ENCODE data around the gene CCSER1. TPM values are rescaled to one million over a fixed set of nuclear protein-coding genes. Genes with fewer than 3 reads are reported as not detected.
"Not testable (repeated sequence)": the region's sequence is repeated elsewhere in the genome, so short reads cannot be mapped to it uniquely, and the experiment has no call there.

Gene CCSER1
- total RNA-seq, 1 experiment from 2014 or later, result 1.5 TPM

DNA sequence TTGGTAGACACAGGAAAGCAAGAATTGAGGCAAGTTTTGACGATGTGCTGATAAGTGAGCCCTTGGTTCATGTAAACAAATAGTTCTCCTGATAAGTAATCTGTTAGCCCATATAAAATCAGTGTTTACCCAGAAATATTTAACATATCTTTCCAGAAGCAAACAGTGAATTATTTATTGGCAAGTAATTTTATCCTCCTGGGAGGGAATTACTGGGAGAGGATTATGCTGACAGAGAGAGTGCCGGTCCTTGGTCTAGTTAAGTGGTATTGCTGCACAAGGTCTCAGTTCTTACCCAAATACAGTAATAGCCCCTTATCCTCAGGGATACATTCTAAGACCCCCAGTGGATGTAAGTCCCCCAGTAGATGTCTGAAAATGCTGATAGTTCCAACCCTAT is 315.4 kb downstream of the CCSER1 start:
- no peak for DNase-seq (ENCODE audit: low spot score)

- DNase-seq (ENCODE audit: low spot score), result no peak
Observed at GRCh38 chr4:90443231-90443630, 316.0 kb downstream of the CCSER1 start.

DNA sequence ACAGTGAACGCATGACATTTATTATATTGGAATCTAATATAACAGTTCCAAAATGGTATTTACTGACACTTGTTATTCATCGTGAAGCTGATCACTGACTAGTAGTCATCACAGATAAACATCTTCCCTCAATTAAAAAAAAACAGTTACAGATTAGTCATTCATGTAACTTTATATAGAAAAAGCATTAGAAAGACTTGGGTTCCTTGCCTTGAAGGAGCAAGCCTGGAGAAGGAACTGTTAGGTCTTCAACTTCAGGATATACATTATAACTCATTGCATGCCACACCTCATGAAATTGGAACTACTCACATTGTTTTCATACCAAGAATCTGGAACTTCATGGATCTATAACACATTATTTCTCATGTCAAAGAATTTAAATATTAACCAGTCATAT is 317.7 kb downstream of the CCSER1 start:
- no peak for DNase-seq (ENCODE audit: low spot score)

DNA sequence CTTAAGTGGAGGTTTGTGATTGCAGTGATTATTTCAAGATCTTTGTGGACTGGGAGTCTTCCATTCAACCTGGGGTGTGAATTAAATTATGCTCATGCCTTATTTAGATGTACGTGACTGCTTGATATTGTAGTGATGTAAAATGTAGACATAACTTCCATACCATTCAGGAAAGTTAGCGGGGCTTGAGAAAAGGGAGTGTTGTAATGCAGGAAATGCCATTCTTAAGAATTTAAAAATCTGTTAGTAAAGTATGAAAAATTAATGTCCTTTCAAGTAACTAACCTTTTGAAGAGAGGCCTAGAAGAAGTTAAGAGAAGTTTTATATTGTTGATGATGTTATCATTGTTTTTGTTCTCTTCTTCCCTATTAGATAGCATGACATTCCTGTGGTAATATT is 318.2 kb downstream of the CCSER1 start:
- no peak for DNase-seq (ENCODE audit: low spot score)

DNA sequence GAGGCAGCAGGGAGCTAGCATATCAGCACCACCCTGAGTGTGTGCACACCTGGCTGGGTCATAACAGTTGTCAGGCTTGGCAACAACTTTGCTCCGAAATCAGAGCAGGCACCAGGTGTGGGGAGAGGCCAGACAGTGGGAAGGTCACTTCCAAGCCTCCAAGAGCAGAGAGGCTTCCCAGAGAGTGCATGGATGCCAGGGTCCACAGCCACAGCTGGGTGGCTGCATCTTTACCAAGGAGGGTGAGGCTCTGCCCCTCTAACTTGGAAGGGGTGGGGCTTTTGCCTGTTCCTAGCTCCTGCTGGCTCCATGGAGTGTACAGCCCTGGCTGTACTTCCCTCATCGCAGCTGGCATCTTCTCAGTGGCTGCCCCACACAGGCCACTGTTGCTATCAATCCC is 322.4 kb downstream of the CCSER1 start:
- DNase-seq (ENCODE audit: low spot score), result no peak

DNA sequence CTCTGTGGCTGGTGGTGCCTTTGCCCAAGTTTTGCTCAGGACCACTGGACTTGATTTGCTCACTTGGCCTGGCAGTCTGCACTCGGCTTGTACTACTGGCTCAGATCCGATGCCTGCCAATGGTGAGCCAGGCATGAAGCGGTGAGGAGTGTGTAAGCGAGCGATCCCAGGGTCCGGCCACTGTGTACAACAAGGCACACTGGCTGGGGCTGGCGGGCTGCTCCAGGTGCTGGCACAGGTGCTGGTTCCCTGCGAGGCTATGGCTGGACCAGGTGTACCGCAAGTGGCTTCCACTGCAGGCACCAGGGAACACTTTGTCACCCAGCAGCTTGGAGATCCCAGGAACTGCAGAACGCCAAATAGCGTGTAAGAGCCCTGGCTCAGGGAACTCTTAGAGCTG is 329.7 kb downstream of the CCSER1 start:
- DNase-seq (ENCODE audit: low spot score), result no peak

DNA sequence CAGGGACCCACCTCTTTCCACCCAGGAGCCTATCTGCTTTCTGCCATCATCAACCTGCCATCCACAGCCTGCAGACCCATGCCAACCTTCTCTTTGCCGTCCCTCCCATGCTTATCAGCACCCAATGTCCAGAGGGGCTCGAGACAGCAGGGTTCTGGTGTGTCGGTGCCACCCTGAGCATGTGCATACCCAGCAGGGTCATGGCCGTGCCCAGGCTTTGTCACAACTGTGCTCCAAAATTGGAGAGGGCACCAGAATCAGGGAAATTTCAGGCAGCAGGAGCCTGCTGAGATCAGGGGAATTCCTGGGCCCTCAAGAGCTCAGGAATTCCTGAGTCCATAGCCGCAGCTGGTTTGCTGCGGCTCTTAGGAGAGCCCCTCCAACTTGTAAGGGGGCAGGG is 330.6 kb downstream of the CCSER1 start:
- DNase-seq (ENCODE audit: low spot score), result no peak

DNA sequence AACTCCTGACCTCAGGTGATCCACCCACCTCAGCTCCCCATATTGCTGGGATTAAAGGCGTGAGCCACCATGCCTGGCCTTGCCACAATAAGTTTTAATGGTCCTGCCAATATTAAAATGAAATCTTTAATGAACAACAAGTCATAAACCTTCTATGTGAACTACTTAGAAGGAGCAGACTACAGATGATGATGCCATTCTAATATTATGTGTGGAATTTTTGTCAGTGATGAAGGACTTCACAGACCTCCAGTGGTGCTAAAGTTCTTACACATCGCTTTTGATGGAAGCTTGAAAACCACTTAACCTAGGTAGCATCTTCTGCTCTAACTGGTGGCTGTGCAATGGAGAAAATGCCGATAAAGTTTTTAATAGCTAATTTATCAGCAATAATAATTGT is 331.4 kb downstream of the CCSER1 start:
- DNase-seq (ENCODE audit: low spot score), result no peak

- DNase-seq (ENCODE audit: low spot score), result no peak
Observed at GRCh38 chr4:90474484-90474883, 347.3 kb downstream of the CCSER1 start.

DNA sequence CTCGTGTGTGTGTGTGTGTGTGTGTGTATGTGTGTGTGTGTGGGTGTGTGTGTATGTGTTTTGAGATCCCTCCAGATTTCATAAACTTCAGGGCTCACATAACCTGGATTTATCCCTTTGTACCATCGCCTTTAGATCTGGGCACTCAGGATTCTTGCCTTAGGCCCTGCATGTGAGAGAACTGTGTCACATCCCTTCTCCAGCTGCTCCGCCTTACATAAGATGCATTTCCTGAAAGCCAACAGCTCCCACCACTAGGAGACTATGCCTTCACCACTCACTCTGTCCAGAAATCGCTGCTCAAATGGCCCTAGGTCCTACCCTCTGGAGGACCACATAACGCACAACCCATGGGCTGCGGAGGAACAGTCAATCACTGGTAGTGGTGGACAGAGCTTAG is 348.8 kb downstream of the CCSER1 start:
- DNase-seq (ENCODE audit: low spot score), result no peak

GRCh38 chr4:90476586-90476985 is 349.4 kb downstream of the CCSER1 start:
- no peak for DNase-seq (ENCODE audit: low spot score)

DNA sequence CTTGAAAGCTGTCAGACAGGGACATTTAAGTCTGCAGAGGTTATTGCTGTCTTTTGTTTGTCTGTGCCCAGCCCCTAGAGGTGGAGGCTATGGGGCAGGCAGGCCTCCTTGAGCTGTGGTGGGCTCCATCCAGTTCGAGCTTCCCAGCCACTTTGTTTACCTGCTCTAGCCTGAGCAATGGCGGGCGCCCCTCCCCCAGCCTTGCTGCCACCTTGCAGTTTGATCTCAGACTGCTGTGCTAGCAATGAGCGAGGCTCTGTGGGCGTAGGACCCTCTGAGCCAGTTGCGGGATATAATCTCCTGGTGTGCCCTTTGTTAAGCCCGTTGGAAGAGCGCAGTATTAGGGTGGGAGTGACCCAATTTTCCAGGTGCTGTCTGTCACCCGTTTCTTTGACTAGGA is 357.7 kb downstream of the CCSER1 start:
- not testable (repeated sequence) for DNase-seq (ENCODE audit: low spot score)

DNA sequence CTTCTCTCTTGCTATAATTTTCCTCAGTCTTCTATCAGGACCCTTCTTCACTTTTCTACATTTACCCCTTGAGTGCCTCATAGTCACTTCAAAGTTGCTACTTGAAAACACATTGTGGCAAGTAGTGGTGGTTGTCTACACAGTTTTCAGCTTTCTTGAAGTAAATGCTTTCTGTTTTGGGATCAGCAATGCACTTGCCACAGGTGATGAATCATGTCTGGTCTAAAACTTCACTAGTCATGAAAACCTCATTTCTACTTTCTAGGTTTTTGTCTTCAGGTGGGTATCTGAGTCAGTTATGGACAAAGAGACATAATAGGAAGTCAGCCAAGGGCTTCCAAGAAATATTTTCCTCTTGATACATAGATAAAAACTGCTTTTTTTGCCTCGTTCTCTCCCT is 359.2 kb downstream of the CCSER1 start:
- no peak for DNase-seq (ENCODE audit: low spot score)

GRCh38 chr4:90495211-90495610 is 368.0 kb downstream of the CCSER1 start:
- no peak for DNase-seq (ENCODE audit: low spot score)

- peak; percentile 8 for DNase-seq (ENCODE audit: low spot score)
Observed at GRCh38 chr4:90495936-90496335, 368.7 kb downstream of the CCSER1 start.

DNA sequence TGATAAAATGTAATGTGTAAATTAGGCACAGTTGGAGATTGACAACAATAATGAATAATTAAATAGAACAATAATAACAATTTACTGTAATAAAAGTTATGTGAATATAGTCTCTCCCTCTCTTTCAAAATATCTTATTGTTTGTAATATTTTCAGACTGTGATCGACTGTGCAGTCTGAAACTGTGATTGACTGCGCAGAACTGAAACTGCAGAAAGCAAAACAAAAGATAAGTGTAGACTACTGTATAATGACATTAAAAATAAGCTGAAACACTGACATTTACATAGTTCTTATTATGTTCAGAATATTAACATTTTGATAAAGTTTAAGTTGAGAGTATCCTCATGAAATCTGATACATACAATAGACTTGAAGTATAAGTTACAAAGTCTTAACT is 371.0 kb downstream of the CCSER1 start:
- DNase-seq (ENCODE audit: low spot score), result no peak

DNA sequence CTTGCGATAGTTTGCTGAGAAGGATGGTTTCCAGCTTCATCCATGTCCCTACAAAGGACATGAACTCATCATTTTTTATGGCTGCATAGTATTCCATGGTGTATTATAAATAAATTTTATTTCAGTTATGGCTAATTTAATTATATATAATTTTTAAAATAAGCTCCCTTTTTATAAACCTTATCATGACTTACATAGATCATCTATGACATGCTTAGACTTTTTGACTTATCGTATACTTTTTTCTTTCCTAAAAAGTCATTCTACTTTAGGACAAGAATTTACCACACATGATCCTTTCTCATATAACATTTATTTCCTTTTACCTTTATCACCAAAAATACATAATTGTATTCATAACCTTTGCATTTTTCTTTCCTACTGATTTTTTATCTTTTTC is 376.5 kb downstream of the CCSER1 start:
- DNase-seq (ENCODE audit: low spot score), result no peak

DNA sequence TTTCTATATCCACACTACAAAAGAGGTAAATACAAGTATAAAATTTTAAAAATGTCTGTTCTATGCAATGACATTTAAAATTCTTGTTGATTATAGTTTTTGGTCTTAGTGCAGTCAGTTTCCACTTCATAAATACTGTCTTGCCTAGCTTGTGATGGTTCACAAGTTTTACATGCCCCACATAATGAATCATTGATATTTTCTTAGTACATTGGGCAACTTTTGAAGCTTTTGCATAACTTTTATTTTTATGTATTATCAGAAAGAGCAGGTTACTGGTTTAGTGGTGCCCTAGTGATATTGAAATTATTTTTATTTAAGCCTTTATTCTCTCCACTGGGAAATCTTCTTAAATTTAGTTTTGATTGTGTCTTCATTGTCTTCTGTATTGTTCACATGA is 388.0 kb downstream of the CCSER1 start:
- no peak for DNase-seq (ENCODE audit: low spot score)

DNA sequence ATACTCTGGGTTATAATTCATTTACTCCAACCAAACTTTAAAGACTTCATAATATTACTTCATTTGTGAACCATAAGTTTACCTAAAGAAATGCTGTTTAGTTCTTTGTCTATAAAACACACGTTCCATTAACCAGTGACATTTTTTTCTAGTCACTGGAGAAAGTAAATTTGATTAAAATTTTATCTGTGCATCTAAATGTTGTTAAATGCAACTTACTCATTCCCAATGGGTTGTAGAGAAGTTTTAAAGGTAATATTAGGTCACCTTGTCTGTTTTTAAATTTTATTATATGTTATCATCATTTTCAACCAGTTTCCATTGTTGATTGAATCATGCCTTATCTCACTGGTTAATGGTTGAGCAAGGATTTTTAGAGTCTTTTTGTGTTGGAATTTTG is 401.4 kb downstream of the CCSER1 start:
- DNase-seq (ENCODE audit: low spot score), result no peak

GRCh38 chr4:90536408-90536807 is 409.2 kb downstream of the CCSER1 start:
- DNase-seq (ENCODE audit: low spot score), result no peak

DNA sequence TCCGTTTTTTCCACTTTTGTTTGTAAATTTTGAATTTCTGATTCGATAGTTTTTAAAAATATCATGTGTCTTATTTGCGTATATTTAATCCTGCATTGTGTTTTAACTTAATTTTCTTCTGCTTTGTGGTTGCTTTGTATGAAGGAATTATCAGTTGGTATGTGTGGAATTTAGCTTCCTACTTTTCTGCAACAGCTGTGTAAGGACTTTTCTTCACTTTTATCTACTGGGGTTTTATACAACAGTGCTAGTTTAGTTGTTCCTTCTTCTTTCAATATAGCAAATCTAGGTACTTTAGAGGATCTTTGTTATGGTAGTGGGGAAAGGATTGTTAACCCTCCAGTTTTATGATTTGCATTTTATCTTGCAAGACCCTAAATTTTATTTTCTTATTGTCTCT is 410.3 kb downstream of the CCSER1 start:
- DNase-seq (ENCODE audit: low spot score), result no peak

GRCh38 chr4:90540536-90540935 is 413.3 kb downstream of the CCSER1 start:
- DNase-seq (ENCODE audit: low spot score), result no peak

GRCh38 chr4:90542216-90542615 is 415.0 kb downstream of the CCSER1 start:
- no peak for DNase-seq (ENCODE audit: low spot score)

DNA sequence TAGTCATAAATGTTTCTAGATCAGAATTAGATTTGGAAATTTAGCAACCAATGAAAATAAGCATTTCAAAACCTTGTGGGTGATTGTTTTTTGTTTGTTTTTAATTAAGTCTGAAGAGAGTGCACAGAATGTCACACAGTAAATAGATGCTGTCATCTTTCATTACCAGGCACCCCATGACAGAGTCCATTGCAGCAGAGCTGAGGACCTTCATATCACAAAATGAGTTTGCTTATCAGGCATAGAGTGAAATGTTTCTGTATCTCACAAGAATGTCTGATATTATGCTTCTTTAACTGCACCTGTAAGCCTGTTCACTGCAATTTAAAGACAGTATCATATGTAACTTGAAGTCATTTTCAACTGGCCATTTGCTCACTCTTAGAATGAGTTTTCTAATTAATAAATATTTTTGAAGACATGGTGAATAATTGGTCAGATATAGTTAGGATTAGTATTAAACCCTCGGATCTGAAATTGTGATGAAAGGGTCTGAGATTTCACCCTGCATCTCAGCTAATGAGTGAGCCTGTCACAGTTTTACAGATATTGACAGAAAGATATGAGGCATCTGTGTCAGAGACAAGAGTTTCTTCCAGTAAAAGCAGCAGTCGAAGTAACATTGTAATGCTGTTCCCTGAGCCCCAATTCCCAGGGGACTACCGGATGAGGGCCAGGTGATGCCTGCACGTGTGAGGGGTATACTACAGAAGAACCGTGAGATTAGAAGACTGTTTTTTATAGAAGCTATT is 416.4 kb downstream of the CCSER1 start:
- no peak for DNase-seq (ENCODE audit: low spot score)
